Activated gamma-delta T cell treated with anti-CD3 and anti-CD28 coated beads, Interleukin-2, amount 50 U/mL, for 16 hours (primary cell): ENCODE data around the gene TPI1.

Source experiments
- DNase-seq: peaks from one replicate; pipeline ENCODE4 v3.0.0-alpha.2; 2020; ENCODE audit warnings: low read depth

The TPI1 gene

GRCh38 chr12:6828781-6829535, 38.4 kb upstream of the TPI1 start:
- DNase-seq = no peak

- no peak for DNase-seq
These were observed 37.7 kb upstream of the TPI1 start for GRCh38 chr12:6829536-6830220.

- no peak for DNase-seq
These were observed 36.9 kb upstream of the TPI1 start for GRCh38 chr12:6830286-6830890.

- no peak for DNase-seq
These were observed 36.3 kb upstream of the TPI1 start for GRCh38 chr12:6830999-6831398.

GRCh38 chr12:6831450-6831995, 35.8 kb upstream of the TPI1 start:
- no peak for DNase-seq

- DNase-seq = no peak
These were observed 35.2 kb upstream of the TPI1 start for GRCh38 chr12:6832125-6832524.

- no peak for DNase-seq
These were observed 34.0 kb upstream of the TPI1 start for GRCh38 chr12:6833189-6833890.

GRCh38 chr12:6834254-6834653, 33.1 kb upstream of the TPI1 start:
- DNase-seq = no peak

- no peak for DNase-seq
These were observed 32.5 kb upstream of the TPI1 start for GRCh38 chr12:6834873-6835272.

- no peak for DNase-seq
These were observed 30.5 kb upstream of the TPI1 start for GRCh38 chr12:6836851-6837250.

GRCh38 chr12:6837370-6838060, 29.8 kb upstream of the TPI1 start:
- no peak for DNase-seq

GRCh38 chr12:6838854-6839253, 28.5 kb upstream of the TPI1 start:
- no peak for DNase-seq

GRCh38 chr12:6839482-6840201, 27.7 kb upstream of the TPI1 start:
- no peak for DNase-seq

GRCh38 chr12:6840330-6840729, 27.0 kb upstream of the TPI1 start:
- no peak for DNase-seq

GRCh38 chr12:6840761-6841515, 26.4 kb upstream of the TPI1 start, which contains the start of gene GNB3:
Gene GNB3, plus strand, starts transcription at chr12:6840925. Its CDS starts 363 bp downstream, at chr12:6841288.
- DNase-seq = no peak

- DNase-seq = no peak
These were observed 25.3 kb upstream of the TPI1 start for GRCh38 chr12:6842075-6842474.

GRCh38 chr12:6843118-6843902, 24.0 kb upstream of the TPI1 start:
- no peak for DNase-seq

- no peak for DNase-seq
These were observed 21.9 kb upstream of the TPI1 start for GRCh38 chr12:6845395-6845794.

- no peak for DNase-seq
These were observed 20.9 kb upstream of the TPI1 start for GRCh38 chr12:6846316-6846869.
